Measurements from ENCODE around the gene HOGA1.

DNA sequence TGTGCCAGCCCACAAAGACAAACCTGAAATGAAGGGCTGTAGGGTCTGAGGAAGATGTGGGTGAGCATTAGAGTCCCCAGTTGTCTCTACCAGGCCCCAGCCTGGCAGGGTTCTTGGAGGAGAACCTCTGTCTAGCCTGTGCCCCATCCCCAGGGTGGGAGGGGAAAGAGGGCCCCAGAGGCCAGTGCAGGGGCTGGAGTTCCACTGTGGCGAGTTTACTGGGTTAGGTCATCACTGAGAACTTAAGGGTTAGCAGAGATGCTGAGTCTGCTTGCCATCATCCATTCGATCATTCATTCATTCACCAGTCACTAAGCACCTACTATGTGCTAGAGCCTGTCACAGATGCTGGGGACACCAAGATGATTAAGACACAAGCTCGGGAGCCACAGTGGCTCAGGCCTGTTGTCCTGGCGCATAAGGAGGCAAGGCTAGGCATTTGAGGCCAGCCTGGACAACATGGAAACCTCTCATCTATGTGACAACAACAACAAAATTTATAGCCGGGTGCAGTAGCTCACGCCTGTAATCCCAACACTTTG, 9.0 kb upstream of the HOGA1 start:
- no peak for TF ChIP-seq EZH2 (IDR thresholded peaks at IDR 0.05; ENCODE audit: low read length)
- TF ChIP-seq, protein P1, sequence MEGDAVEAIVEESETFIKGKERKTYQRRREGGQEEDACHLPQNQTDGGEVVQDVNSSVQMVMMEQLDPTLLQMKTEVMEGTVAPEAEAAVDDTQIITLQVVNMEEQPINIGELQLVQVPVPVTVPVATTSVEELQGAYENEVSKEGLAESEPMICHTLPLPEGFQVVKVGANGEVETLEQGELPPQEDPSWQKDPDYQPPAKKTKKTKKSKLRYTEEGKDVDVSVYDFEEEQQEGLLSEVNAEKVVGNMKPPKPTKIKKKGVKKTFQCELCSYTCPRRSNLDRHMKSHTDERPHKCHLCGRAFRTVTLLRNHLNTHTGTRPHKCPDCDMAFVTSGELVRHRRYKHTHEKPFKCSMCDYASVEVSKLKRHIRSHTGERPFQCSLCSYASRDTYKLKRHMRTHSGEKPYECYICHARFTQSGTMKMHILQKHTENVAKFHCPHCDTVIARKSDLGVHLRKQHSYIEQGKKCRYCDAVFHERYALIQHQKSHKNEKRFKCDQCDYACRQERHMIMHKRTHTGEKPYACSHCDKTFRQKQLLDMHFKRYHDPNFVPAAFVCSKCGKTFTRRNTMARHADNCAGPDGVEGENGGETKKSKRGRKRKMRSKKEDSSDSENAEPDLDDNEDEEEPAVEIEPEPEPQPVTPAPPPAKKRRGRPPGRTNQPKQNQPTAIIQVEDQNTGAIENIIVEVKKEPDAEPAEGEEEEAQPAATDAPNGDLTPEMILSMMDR (optimal IDR thresholded peaks at IDR 0.05 in 1 of 3, IDR thresholded peaks at IDR 0.05 in 1 of 3, conservative IDR thresholded peaks at IDR 0.05 in 1 of 3; ENCODE audit: extremely low read depth in 1 of 3, insufficient read depth in 2 of 3, low read length in 3 of 3) = no peak

Measured in keratinocyte (primary cell).